C4-2B (cell line): ENCODE measurements around the gene SLIT3.
A peak's percentile ranks its signal among the peaks of the same experiment; 100 is the strongest.

Experiments used
- H3K27ac ChIP-seq: fragments of 450-650 bp; 2 replicates; pipeline ENCODE4 v1.5.1; 2017
- ZFX ChIP-seq: fragments of 450-650 bp; IDR thresholded peaks from 2 replicates; pipeline ENCODE4 v1.6.1; 2017
- TF ChIP-seq, protein P1 (sequence below): fragments of 450-650 bp; conservative IDR thresholded peaks from 2 replicates; pipeline ENCODE4 v1.5.1; 2017; ENCODE audit warnings: mild to moderate bottlenecking

Gene SLIT3

DNA sequence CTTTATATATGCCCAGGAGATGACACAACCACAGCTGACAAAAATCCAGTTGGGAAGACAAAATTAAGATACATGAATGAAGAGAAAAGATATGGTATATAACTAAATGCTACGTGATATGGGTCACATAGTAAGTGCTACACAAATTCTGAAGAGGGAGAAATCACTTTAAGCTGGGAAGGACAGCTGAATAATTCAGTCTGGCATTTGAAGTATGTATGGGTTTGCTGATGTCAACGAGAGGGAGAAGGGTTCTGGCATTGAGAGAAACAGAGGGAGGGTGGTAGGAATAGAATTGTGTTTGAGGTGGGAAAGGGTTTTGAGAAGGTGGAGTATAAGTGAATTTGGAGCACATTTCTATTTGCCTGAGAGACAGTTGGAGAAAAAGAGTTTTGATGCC is 6.7 kb upstream of the SLIT3 start:
- TF ChIP-seq, protein P1, sequence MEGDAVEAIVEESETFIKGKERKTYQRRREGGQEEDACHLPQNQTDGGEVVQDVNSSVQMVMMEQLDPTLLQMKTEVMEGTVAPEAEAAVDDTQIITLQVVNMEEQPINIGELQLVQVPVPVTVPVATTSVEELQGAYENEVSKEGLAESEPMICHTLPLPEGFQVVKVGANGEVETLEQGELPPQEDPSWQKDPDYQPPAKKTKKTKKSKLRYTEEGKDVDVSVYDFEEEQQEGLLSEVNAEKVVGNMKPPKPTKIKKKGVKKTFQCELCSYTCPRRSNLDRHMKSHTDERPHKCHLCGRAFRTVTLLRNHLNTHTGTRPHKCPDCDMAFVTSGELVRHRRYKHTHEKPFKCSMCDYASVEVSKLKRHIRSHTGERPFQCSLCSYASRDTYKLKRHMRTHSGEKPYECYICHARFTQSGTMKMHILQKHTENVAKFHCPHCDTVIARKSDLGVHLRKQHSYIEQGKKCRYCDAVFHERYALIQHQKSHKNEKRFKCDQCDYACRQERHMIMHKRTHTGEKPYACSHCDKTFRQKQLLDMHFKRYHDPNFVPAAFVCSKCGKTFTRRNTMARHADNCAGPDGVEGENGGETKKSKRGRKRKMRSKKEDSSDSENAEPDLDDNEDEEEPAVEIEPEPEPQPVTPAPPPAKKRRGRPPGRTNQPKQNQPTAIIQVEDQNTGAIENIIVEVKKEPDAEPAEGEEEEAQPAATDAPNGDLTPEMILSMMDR = no peak
- TF ChIP-seq ZFX = no peak

DNA sequence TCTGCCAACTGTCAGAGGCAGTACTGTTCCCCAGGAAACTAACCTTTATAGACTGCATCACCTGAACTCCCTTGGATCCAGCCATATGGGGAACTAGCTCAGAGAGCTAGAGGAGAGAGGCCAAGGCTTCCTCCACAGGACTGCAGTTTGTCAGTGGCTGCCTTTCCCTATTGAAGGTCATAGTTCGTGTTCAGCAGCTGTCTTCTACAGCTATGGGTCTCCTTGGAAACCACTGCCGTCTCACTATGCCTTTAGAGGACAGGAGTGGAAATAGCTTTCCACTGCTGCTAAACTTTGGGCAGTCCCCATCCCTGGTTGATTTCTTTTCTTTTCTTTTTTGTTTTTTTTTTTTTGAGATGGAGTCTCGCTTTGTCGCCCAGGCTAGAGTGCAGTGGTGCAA is 4.4 kb upstream of the SLIT3 start:
- no peak overlapping the region for H3K27ac ChIP-seq
- TF ChIP-seq, protein P1 = no peak
- no peak for TF ChIP-seq ZFX

More for the DNA sequence above, 6.7 kb upstream of the SLIT3 start:
- no peak overlapping the region for H3K27ac ChIP-seq

DNA sequence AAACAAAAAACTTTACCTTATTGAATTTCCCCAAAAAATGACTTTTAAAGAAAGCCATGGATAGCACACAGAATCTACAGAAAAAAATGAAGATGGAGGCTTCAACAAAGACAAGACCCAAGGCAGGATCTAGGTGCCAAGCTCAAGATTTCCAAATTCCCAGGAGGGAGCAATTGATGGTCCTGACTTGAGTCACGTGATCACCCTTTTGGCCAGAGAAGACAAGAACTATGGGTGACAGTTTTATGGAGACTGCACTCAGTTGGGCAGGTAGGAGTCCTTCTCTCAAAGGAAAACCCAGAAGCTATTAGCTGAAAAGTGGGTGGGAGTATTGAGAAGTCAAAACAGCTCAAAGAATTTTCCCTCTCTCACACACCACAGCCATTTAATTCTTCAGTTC is 3.2 kb upstream of the SLIT3 start:
- H3K27ac ChIP-seq = no peak overlapping the region
- TF ChIP-seq, protein P1 = no peak
- no peak for TF ChIP-seq ZFX

DNA sequence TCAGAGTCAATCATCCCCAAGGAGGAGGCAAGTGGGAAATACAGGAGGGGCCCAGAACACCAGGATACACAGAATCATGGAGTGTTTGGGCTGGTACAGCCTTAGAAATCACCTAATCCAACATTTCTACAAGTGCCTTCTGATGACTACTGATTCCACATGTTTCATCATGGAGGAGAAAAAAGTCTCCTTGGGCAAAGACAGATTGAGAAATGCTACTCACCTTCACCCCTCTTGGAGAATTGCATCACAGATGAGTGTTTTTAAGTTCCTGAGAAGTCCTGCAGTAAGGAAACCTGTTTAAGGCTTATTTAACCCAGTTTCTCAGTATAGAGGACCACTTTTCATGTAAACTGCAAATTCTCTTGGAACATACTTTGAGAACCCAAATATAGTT is 2.2 kb upstream of the SLIT3 start:
- no peak overlapping the region for H3K27ac ChIP-seq
- TF ChIP-seq, protein P1 = no peak
- TF ChIP-seq ZFX = no peak

DNA sequence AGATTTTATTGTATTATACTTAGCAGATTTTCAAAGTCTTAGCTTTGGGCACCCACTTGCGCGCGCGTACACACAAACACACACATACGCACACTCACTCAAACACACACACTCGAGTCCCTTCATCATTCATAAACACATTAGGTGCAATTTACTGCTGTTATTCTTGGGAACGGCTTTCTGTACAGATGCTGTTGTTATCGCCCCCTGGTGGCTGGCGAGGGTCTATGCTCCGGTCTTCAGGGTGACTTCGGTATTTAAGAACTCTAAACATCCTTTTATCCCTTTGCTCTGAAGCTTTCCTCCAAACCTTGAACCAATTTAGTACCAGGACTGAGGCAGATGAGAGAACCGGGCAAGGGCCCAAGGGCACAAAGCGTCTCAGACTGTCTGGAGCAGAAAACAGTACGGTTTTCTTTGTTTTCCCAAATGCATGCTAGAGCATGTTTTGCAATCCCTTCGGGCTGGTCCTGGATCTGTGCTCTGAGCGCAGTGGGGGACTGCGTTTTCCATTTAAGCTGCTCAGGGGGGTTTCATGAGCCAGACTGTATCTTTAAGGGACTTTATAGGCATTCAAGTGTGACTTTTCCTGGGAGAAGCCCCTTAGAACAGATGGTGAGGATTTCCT is 1.7 kb upstream of the SLIT3 start:
- no peak overlapping the region for H3K27ac ChIP-seq
- TF ChIP-seq, protein P1 = peak; percentile 94
- TF ChIP-seq ZFX = no peak

DNA sequence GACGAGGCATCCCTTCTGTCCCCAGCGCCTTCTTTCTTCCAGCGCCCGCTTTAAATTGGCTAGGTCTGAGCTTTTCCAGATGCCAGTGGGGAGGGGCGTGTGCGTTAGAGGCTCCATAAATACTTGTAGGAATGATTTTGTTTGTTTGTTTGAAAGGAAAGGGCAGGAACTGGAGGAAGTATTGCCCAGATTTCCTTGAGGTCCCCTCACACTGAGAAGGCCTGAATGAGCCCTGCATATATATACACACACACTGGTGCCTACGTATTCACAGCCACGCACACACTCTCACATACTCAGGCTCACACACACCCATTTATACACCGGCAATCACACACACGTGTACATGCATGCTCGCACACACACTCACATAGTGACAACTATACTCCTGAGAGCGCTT is 1.0 kb upstream of the SLIT3 start:
- no peak overlapping the region for H3K27ac ChIP-seq
- TF ChIP-seq ZFX = no peak
- TF ChIP-seq, protein P1 = no peak

DNA sequence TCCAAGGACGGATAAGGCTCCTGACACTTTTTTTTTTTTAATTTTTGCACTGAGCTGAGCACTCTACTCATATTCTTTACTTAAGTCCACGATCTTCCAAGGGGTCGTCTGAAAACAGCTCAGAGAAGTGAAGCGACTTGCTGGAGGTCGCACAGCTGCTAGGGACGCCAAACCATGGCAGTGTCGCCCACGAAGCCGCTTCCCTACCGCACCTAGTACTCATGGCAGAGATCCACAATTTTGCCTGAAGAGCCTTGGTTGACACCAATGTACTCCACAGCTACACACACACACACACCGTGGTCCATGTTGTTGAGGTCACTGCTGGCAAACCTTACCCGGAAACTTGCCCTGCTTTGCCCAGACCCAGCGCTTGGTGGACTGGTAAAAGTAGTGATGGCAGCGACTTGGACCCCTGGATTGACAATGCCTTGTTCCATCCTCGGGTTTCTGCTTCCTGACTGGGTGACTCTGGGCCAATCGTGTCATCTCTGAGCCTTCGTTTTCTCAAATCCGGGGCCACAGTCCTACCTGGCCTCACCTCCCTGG is 521 bp upstream of the SLIT3 start:
- no peak for TF ChIP-seq ZFX
- TF ChIP-seq, protein P1 = no peak
- no peak overlapping the region for H3K27ac ChIP-seq
